ENCODE results near the gene BRICD5.

- TF ChIP-seq CTCF (conservative IDR thresholded peaks at IDR 0.05) = no peak
- no peak for TF ChIP-seq EZH2 (IDR thresholded peaks at IDR 0.05; ENCODE audit: low read depth)
These were observed 31.9 kb upstream of the BRICD5 start for GRCh38 chr16:2242598-2242997.

All from PC-9 (cell line).